IPS-18c (cell line): ENCODE measurements around the gene CADPS.

Source experiments
- H3K4me3 ChIP-seq: 2 replicates; pipeline ENCODE4 v1.7.0; 2013; ENCODE audit warnings: low read depth, mild to moderate bottlenecking, low read length, moderate library complexity; ENCODE audit not compliant: insufficient read depth
- H3K9me3 ChIP-seq: one replicate; pipeline ENCODE4 v1.6.1; 2013; ENCODE audit warnings: mild to moderate bottlenecking, low read length, moderate library complexity; ENCODE audit not compliant: control insufficient read depth, insufficient read depth

The CADPS gene

GRCh38 chr3:62724503-62724902 is 150.7 kb downstream of the CADPS start:
- no peaks in the 10 kb centered on the region for H3K9me3 ChIP-seq
- no peak overlapping the region for H3K4me3 ChIP-seq

- Histone ChIP-seq H3K9me3 (no peaks in the 10 kb centered on the region), H3K4me3 (no peak overlapping the region)
Observed at GRCh38 chr3:62723914-62724217, 151.3 kb downstream of the CADPS start.

GRCh38 chr3:62723166-62723913 is 151.9 kb downstream of the CADPS start:
- no peaks in the 10 kb centered on the region for H3K9me3 ChIP-seq
- no peak overlapping the region for H3K4me3 ChIP-seq

GRCh38 chr3:62722344-62722743 is 152.9 kb downstream of the CADPS start:
- Histone ChIP-seq H3K4me3 (no peak overlapping the region), H3K9me3 (no peaks in the 10 kb centered on the region)

- Histone ChIP-seq H3K4me3 (no peak overlapping the region), H3K9me3 (no peaks in the 10 kb centered on the region)
Observed at GRCh38 chr3:62718515-62719320, 156.5 kb downstream of the CADPS start.

- Histone ChIP-seq H3K4me3 (no peak overlapping the region), H3K9me3 (no peaks in the 10 kb centered on the region)
Observed at GRCh38 chr3:62718011-62718410, 157.2 kb downstream of the CADPS start.

- no peak overlapping the region for H3K4me3 ChIP-seq
- no peaks in the 10 kb centered on the region for H3K9me3 ChIP-seq
Observed at GRCh38 chr3:62712746-62713145, 162.5 kb downstream of the CADPS start.

GRCh38 chr3:62710751-62711150 is 164.5 kb downstream of the CADPS start:
- Histone ChIP-seq H3K4me3 (no peak overlapping the region), H3K9me3 (no peaks in the 10 kb centered on the region)

- no peaks in the 10 kb centered on the region for H3K9me3 ChIP-seq
- H3K4me3 ChIP-seq: no peak overlapping the region
Observed at GRCh38 chr3:62708638-62709373, 166.4 kb downstream of the CADPS start.

- no peaks in the 10 kb centered on the region for H3K9me3 ChIP-seq
- no peak overlapping the region for H3K4me3 ChIP-seq
Observed at GRCh38 chr3:62705721-62706120, 169.5 kb downstream of the CADPS start.

- Histone ChIP-seq H3K4me3 (no peak overlapping the region), H3K9me3 (no peaks in the 10 kb centered on the region)
Observed at GRCh38 chr3:62703451-62704167, 171.6 kb downstream of the CADPS start.

- no peaks in the 10 kb centered on the region for H3K9me3 ChIP-seq
- no peak overlapping the region for H3K4me3 ChIP-seq
Observed at GRCh38 chr3:62700357-62700756, 174.9 kb downstream of the CADPS start.

- no peaks in the 10 kb centered on the region for H3K9me3 ChIP-seq
- no peak overlapping the region for H3K4me3 ChIP-seq
Observed at GRCh38 chr3:62699728-62700127, 175.5 kb downstream of the CADPS start.

- H3K4me3 ChIP-seq: no peak overlapping the region
- no peaks in the 10 kb centered on the region for H3K9me3 ChIP-seq
Observed at GRCh38 chr3:62696011-62696410, 179.2 kb downstream of the CADPS start.

GRCh38 chr3:62688812-62689211 is 186.4 kb downstream of the CADPS start:
- H3K9me3 ChIP-seq: no peaks in the 10 kb centered on the region
- H3K4me3 ChIP-seq: no peak overlapping the region

- H3K9me3 ChIP-seq: no peaks in the 10 kb centered on the region
- no peak overlapping the region for H3K4me3 ChIP-seq
Observed at GRCh38 chr3:62688050-62688449, 187.2 kb downstream of the CADPS start.

- Histone ChIP-seq H3K9me3 (no peaks in the 10 kb centered on the region), H3K4me3 (no peak overlapping the region)
Observed at GRCh38 chr3:62686503-62687294, 188.5 kb downstream of the CADPS start.
